IMR-90 (cell line): ENCODE measurements around the gene TSPEAR.

Experiments used
- BHLHE40 ChIP-seq: fragments of 150-350 bp; IDR thresholded peaks from 2 replicates; pipeline ENCODE4 v1.6.1; 2016; ENCODE audit warnings: mild to moderate bottlenecking, low read depth, low read length
- CEBPB ChIP-seq: IDR thresholded peaks from 2 replicates; pipeline ENCODE4 v1.6.1; 2012; ENCODE audit warnings: low read depth, low read length, improper control_type of control experiment
- CHD1 ChIP-seq: IDR thresholded peaks from 2 replicates; pipeline ENCODE4 v1.6.1; 2012; ENCODE audit warnings: low read depth, low read length, improper control_type of control experiment
- CTCF ChIP-seq: conservative IDR thresholded peaks from 2 replicates; pipeline ENCODE4 v1.5.1; 2012; ENCODE audit warnings: mild to moderate bottlenecking, low read depth, low read length, improper control_type of control experiment
- ELK1 ChIP-seq: fragments of 150-350 bp; IDR thresholded peaks from 2 replicates; pipeline ENCODE4 v1.6.1; 2016; ENCODE audit warnings: low read depth, mild to moderate bottlenecking, low read length, moderate library complexity, borderline replicate concordance
- MAFK ChIP-seq: IDR thresholded peaks from 2 replicates; pipeline ENCODE4 v1.6.1; 2012; ENCODE audit warnings: low read depth, low read length, improper control_type of control experiment
- MAZ ChIP-seq: IDR thresholded peaks from 2 replicates; pipeline ENCODE4 v1.6.1; 2012; ENCODE audit warnings: low read depth, mild to moderate bottlenecking, low read length, improper control_type of control experiment, moderate library complexity, borderline replicate concordance
- MXI1 ChIP-seq: IDR thresholded peaks from 2 replicates; pipeline ENCODE4 v1.6.1; 2012; ENCODE audit warnings: low read depth, mild to moderate bottlenecking, low read length, moderate library complexity, borderline replicate concordance
- NFE2L2 ChIP-seq: fragments of 150-350 bp; IDR thresholded peaks from 2 replicates; pipeline ENCODE4 v1.6.1; 2016; ENCODE audit warnings: low read depth, mild to moderate bottlenecking, low read length
- POLR2A ChIP-seq: IDR thresholded peaks from 2 replicates; pipeline ENCODE4 v1.6.1; 2012; ENCODE audit warnings: mild to moderate bottlenecking, low read depth, low read length
- RAD21 ChIP-seq: IDR thresholded peaks from 2 replicates; pipeline ENCODE4 v1.6.1; 2012; ENCODE audit warnings: low read length, improper control_type of control experiment
- RCOR1 ChIP-seq: IDR thresholded peaks from 2 replicates; pipeline ENCODE4 v1.6.1; 2012; ENCODE audit warnings: mild to moderate bottlenecking, low read length, improper control_type of control experiment; ENCODE audit not compliant: insufficient replicate concordance
- RFX5 ChIP-seq: IDR thresholded peaks from 2 replicates; pipeline ENCODE4 v1.8.0; 2012; ENCODE audit warnings: low read depth, mild to moderate bottlenecking, low read length, moderate library complexity
- SMC3 ChIP-seq: fragments of 150-350 bp; IDR thresholded peaks from 2 replicates; pipeline ENCODE4 v1.6.1; 2016; ENCODE audit warnings: low read depth, mild to moderate bottlenecking, antibody characterized with exemption, low read length, moderate library complexity

- TF ChIP-seq CTCF = no peak
- TF ChIP-seq POLR2A = no peak
- no peak for TF ChIP-seq MXI1
- TF ChIP-seq RAD21 = no peak
- TF ChIP-seq MAFK = no peak
- TF ChIP-seq SMC3 = no peak
- TF ChIP-seq MAZ = no peak
- no peak for TF ChIP-seq CHD1
- no peak for TF ChIP-seq RCOR1
- TF ChIP-seq BHLHE40 = no peak
- TF ChIP-seq CEBPB = no peak
- no peak for TF ChIP-seq ELK1
- no peak for TF ChIP-seq RFX5
- TF ChIP-seq NFE2L2 = no peak
Observed at GRCh38 chr21:44711327-44712202, at the start of gene TSPEAR.
